Heart left ventricle (tissue), 16 donors: ENCODE measurements around the gene TBCK. TPM values are rescaled to one million over a fixed set of nuclear protein-coding genes. Genes with fewer than 3 reads are reported as not detected.
"Not testable (repeated sequence)": the region's sequence is repeated elsewhere in the genome, so short reads cannot be mapped to it uniquely, and the experiment has no call there.

ENCODE experiments used
- ATAC-seq, 4 donors: fragments of 200-7000 bp; cut with Tn5 transposase; one replicate each; pipeline ENCODE4 v1.9.1; 2020 to 2022; ENCODE audit warnings: moderate library complexity in 4 of 4, mild to moderate bottlenecking in 3 of 4, moderate number of reproducible peaks in 1 of 4
- DNase-seq, 5 donors: peaks; one replicate each; pipeline ENCODE4 v3.0.0-alpha.2; 2020
- H3K27ac ChIP-seq, 12 donors: fragments of 200-600 bp; sonication (generic) in 4 of 12; one replicate each; pipeline versions ENCODE4 v1.5.0 to v1.8.0; 2016 to 2022; ENCODE audit warnings: mild to moderate bottlenecking in 2 of 12
- H3K27me3 ChIP-seq, 9 donors: fragments of 200-600 bp; sonication (generic) in 2 of 9; one replicate each; pipeline versions ENCODE4 v1.5.1 to v1.8.0; 2016 to 2022; ENCODE audit warnings: mild to moderate bottlenecking in 3 of 9
- H3K36me3 ChIP-seq, 9 donors: fragments of 200-600 bp; sonication (generic) in 2 of 9; one replicate each; pipeline versions ENCODE4 v1.5.0 to v1.8.0; 2018 to 2022; ENCODE audit warnings: mild to moderate bottlenecking in 2 of 9
- H3K4me1 ChIP-seq, 12 donors: fragments of 200-600 bp; sonication (generic) in 4 of 12; one replicate each; pipeline versions ENCODE4 v1.5.0 to v1.8.0; 2016 to 2022; ENCODE audit warnings: mild to moderate bottlenecking in 3 of 12
- H3K4me3 ChIP-seq, 12 donors: fragments of 200-600 bp; sonication (generic) in 4 of 12; one replicate each; pipeline versions ENCODE4 v1.5.0 to v1.8.0; 2017 to 2022; ENCODE audit warnings: mild to moderate bottlenecking in 9 of 12, moderate library complexity in 4 of 12
- H3K9me3 ChIP-seq, 12 donors: fragments of 200-600 bp; sonication (generic) in 4 of 12; one replicate each; pipeline versions ENCODE4 v1.5.0 to v1.8.0; 2016 to 2022; ENCODE audit warnings: mild to moderate bottlenecking in 1 of 12
- POLR2A ChIP-seq, 2 donors: fragments of 450-650 bp; IDR thresholded peaks; one replicate each; pipeline ENCODE4 v1.6.1; 2017; ENCODE audit warnings: antibody characterized with exemption in 2 of 2, mild to moderate bottlenecking in 2 of 2, moderate library complexity in 2 of 2
- WGBS, 4 donors: extraction: QIAGEN DNeasy Blood & Tissue Kit in 2 of 4; methylation state at CpG; one replicate each; pipeline versions ENCODE4 v1.1.5 to v1.1.7; 2013 to 2018; 5-methylcytosine and 5-hydroxymethylcytosine counted together
- intact Hi-C, 10 donors: fragments of 100-400 bp; cut with DNase I; formaldehyde crosslinking; loops; one replicate each; pipeline versions ENCODE4 v1.11.1 to v1.14.2; 2022
- polyA plus RNA-seq, 2 donors: library from polyadenylated mRNA; stranded (reverse); fragments of 200-250 nt; gene quantifications; one replicate each; pipeline ENCODE4 v1.2.3, GENCODE V29; 2013
- total RNA-seq, 9 donors: library from RNA; depleted of rRNA in 2 of 9; stranded (reverse); fragments of >200 nt in 2 of 9; fragmentation: NEBNext Ultra II Directional in 3 of 9; extraction: Animal tissue kit (Norgen Biotek cat#: 25700) in 3 of 9; gene quantifications; one replicate each; pipeline versions ENCODE4 v1.1.0 to v1.2.4, GENCODE V29; 2016 to 2023
- TF ChIP-seq, protein P1 (sequence below), 12 donors: fragments of 200-600 bp; sonication (generic) in 4 of 12; IDR thresholded peaks; one replicate each; pipeline versions ENCODE4 v1.5.0 to v1.8.0; 2018 to 2022; ENCODE audit warnings: antibody characterized with exemption in 12 of 12, mild to moderate bottlenecking in 5 of 12
- donor health status: ischemic (EF 13 %, LVEDD 7.1; RV severe dilation, severe dysfunction).
- donor health status: healthy with polysubstance abuse.
- donor health status: DM: no; HTN: yes; CAD: no.
- donor health status: DM: no; HTN: no; CAD: no.
- donor health status: ischemic (EF 25% LVEDD 6.9; RV normal size, moderate dysfunction).
- donor health status: ischemic (EF 25% LVEDD 5.7; RV mildly dilated, moderate dysfunction).
- donor health status: healthy.
- donor health status: DM: yes; HTN: yes; CAD: no.
- donor health status: ischemic (EF 35%, LVEDD 5.7; RV mildly dilated, moderate dysfunction).
- donor health status: nonischemic (EF 11% LVEDD 7.7; RV severe dilation, severe dysfunction).
- donor health status: DM: yes; HTN: yes; CAD: no.
- donor health status: PGD.
- donor health status: ischemic (EF 29% LVEDD 5.4; RV normal size, mild dysfunction).
- donor health status: nonischemic (EF 23%, LVEDD 6.1; RV moderate dilation, normal function).

Gene TBCK
- total and polyA plus RNA-seq, 11 donors = 5.0 to 27.1 (median 14.6) TPM

DNA sequence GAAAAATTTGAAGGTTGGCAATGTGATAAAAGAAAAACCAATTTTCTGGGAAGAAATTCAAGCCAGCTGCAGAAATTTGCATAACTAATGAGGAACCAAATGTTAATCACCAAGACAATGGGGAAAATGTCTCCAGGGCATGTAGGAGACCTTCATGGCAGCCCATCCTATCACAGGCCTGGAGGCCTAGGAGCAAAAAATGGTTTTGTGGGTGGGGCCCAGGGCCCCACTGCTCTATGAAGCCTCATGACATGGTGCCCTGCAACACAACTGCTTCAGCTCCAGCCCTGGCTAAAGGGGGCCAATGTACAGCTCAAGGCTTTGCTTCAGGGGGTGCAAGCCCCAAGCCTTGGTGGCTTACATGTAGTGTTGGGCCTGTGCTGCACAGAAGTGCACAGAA is 184.0 kb downstream of the TBCK start:
- intact Hi-C loops = no loop called here
- Histone ChIP-seq H3K4me1 (no peaks in the 10 kb centered on the region), H3K36me3 (peaks cover 0 to 16% (median 0%) of the 10 kb centered on the region in 9 donors), H3K27me3 (no peaks in the 10 kb centered on the region), H3K4me3 (no peak overlapping the region), H3K27ac (no peak overlapping the region), H3K9me3 (peaks cover 0 to 9% (median 0%) of the 10 kb centered on the region in 12 donors)
- no peak for ATAC-seq
- TF ChIP-seq, protein P1, sequence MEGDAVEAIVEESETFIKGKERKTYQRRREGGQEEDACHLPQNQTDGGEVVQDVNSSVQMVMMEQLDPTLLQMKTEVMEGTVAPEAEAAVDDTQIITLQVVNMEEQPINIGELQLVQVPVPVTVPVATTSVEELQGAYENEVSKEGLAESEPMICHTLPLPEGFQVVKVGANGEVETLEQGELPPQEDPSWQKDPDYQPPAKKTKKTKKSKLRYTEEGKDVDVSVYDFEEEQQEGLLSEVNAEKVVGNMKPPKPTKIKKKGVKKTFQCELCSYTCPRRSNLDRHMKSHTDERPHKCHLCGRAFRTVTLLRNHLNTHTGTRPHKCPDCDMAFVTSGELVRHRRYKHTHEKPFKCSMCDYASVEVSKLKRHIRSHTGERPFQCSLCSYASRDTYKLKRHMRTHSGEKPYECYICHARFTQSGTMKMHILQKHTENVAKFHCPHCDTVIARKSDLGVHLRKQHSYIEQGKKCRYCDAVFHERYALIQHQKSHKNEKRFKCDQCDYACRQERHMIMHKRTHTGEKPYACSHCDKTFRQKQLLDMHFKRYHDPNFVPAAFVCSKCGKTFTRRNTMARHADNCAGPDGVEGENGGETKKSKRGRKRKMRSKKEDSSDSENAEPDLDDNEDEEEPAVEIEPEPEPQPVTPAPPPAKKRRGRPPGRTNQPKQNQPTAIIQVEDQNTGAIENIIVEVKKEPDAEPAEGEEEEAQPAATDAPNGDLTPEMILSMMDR (IDR thresholded peaks at IDR 0.05) = no peak
- no peak for TF ChIP-seq POLR2A (IDR thresholded peaks at IDR 0.05)
- DNase-seq = no peak

DNA sequence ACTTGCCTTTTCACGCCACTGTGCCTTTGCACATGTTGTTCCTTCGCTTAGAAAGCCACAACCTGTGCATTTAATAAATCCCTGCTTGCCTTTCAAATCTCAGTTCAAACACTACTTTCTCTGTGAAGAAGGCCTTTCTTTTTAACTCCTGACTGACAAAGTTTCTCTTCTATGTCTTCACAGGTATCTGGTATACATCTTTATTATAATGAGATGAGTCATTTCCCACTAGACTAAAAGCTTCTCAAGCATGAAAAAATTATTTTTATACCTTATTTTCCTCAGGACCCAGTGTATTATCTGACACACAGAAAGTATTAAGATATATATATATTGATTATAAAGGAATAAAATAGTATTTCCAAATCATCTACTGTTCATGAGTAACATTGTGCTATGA is 189.9 kb downstream of the TBCK start:
- no peaks in the 10 kb centered on the region for H3K36me3 ChIP-seq
- intact Hi-C loops = no loop called here
- TF ChIP-seq, protein P1 (IDR thresholded peaks at IDR 0.05) = no peak
- TF ChIP-seq POLR2A (IDR thresholded peaks at IDR 0.05) = no peak
- H3K4me1 ChIP-seq = no peaks in the 10 kb centered on the region
- DNase-seq (no peak), ATAC-seq (no peak)
- no peaks in the 10 kb centered on the region for H3K9me3 ChIP-seq
- WGBS, 4 donors = 95 to 99% (median 98%) methylated on average over 2 of the region's 2 CpGs
- H3K27ac ChIP-seq = no peak overlapping the region
- no peak overlapping the region for H3K4me3 ChIP-seq
- H3K27me3 ChIP-seq = no peaks in the 10 kb centered on the region

DNA sequence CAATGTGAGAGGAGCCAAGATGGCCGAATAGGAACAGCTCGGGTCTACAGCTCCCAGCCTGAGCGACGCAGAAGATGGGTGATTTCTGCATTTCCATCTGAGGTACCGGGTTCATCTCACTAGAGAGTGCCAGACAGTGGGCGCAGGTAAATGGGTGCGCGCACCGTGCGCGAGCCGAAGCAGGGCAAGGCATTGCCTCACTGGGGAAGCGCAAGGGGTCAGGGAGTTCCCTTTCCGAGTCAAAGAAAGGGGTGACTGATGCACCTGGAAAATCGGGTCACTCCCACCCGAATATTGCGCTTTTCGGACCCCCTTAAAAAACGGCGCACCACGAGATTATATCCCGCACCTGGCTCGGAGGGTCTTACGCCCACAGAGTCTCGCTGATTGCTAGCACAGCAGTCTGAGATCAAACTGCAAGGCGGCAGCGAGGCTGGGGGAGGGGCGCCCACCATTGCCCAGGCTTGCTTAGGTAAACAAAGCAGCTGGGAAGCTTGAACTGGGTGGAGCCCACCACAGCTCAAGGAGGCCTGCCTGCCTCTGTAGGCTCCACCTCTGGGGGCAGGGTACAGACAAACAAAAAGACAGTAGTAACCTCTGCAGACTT is 196.0 kb downstream of the TBCK start:
- H3K4me1 ChIP-seq, H3K4me3 ChIP-seq, intact Hi-C loops, H3K9me3 ChIP-seq, ATAC-seq, H3K27me3 ChIP-seq, H3K27ac ChIP-seq, DNase-seq: not testable (repeated sequence)
- peaks cover 0 to 16% (median 11%) of the 10 kb centered on the region in 9 donors for H3K36me3 ChIP-seq
- WGBS, 4 donors = 96 to 98% (median 98%) methylated on average over 25 to 27 of the region's 28 CpGs

DNA sequence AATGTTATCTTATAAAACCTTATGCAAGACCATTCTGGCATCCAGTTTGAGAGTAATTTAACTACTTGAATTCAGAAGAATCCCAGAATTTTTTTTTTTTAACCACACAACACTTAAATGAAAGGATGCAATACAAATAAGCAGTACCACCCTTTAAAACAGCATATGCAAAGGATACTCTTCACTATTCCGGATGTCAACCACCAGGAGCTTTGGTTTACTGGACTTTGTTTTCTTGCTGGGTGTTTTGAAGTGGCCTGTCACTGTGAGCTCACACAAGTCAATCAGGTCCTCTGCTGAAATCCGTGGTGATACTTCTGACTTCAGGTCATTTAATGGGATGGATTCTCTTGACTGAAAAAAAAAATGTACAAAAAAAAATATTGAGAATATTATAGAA is 200.0 kb downstream of the TBCK start:
- ATAC-seq = no peak
- Histone ChIP-seq H3K4me1 (no peaks in the 10 kb centered on the region), H3K9me3 (peaks cover 0 to 23% (median 13%) of the 10 kb centered on the region in 12 donors), H3K27ac (no peak overlapping the region), H3K4me3 (no peak overlapping the region), H3K27me3 (no peaks in the 10 kb centered on the region), H3K36me3 (peaks cover 0 to 53% (median 22%) of the 10 kb centered on the region in 9 donors)
- TF ChIP-seq POLR2A (IDR thresholded peaks at IDR 0.05) = no peak
- DNase-seq = no peak
- 93 to 96% (median 95%) methylated on average over 2 of the region's 2 CpGs for WGBS, 4 donors
- intact Hi-C loops = no loop called here

DNA sequence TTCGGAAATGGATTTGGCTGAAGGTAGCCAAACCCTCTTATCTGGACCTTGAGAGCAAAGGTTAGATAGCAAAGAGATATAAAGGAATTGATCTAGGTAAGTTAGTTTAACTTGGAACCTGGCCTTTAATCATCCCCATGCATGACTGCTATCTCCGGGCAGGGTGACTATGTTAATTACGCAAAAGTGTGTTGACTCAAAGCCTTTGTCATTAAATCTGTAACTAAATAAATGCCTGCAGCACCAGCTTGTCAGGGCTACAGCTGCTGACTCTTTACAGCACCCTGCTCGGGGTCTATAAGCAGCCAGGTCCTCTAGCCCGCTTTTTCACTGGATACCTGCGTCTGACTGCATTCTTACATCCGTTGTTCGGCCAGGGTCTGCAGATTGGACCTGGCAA is 201.7 kb downstream of the TBCK start:
- ATAC-seq (no peak), DNase-seq (no peak)
- no peak for TF ChIP-seq POLR2A (IDR thresholded peaks at IDR 0.05)
- TF ChIP-seq, protein P1 (IDR thresholded peaks at IDR 0.05) = no peak
- Histone ChIP-seq H3K9me3 (peaks cover 0 to 40% (median 28%) of the 10 kb centered on the region in 12 donors), H3K27ac (no peak overlapping the region), H3K4me3 (no peak overlapping the region), H3K4me1 (no peaks in the 10 kb centered on the region), H3K36me3 (peaks cover 0 to 70% (median 22%) of the 10 kb centered on the region in 9 donors), H3K27me3 (no peaks in the 10 kb centered on the region)
- 96 to 98% (median 98%) methylated on average over 8 of the region's 8 CpGs for WGBS, 4 donors
- intact Hi-C loops = no loop called here

DNA sequence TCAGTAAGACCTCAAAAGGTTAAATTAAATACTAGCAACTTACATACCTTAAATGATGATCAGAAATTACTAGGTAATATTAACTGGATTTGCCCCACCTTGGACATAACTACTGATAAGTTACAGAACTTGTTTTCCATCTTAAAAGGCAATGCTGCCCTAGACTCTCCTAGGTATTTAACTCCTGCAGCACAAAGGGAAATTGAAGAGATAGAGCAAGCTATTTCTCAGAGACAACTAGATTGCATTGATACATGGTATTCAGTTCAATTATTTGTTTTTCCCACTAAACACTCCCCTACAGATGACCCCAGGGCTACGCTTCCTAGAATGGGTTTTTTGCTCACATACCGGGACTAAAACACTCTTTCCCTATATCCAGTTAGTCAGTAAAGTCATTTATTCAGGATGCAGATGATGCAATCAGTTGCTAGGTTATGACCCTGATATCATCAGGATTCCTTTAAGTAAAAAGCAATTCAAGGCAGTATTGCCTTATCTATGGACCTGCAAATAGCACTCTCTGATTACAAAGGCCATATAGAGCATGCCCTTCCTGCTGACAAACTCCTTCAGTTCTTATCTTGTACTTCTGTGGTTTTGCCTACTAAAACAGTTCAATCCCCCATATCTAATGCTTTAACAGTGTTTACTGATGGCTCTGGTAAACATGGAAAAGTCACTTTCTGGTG is 204.1 kb downstream of the TBCK start:
- Histone ChIP-seq H3K9me3 (peaks cover 0 to 46% (median 31%) of the 10 kb centered on the region in 12 donors), H3K36me3 (peaks cover 0 to 74% (median 22%) of the 10 kb centered on the region in 9 donors)
- ATAC-seq, H3K4me1 ChIP-seq, H3K27ac ChIP-seq, DNase-seq, H3K27me3 ChIP-seq, intact Hi-C loops, H3K4me3 ChIP-seq: not testable (repeated sequence)
- 96 to 100% (median 97%) methylated on average over 2 of the region's 2 CpGs for WGBS, 4 donors
